ENCODE results near the gene RICTOR. TPM values are rescaled to one million over a fixed set of nuclear protein-coding genes. Genes with fewer than 3 reads are reported as not detected.

RICTOR gene
- total and polyA plus RNA-seq, 2 donors (not counting 3 experiments of a cell fraction or from before 2014, with no cell fraction given), result 9.2 to 38.0 TPM

- no peaks in the 10 kb centered on the region for H3K4me1 ChIP-seq (ENCODE audit: control insufficient read depth, extremely low read depth, insufficient read depth, low read length)
- H2AFZ ChIP-seq (ENCODE audit: low read depth, low read length), result no peak overlapping the region
- H3K36me3 ChIP-seq (ENCODE audit: control insufficient read depth in 2 of 2, extremely low read depth in 1 of 2, insufficient read depth in 2 of 2, low read length in 2 of 2), result peaks cover 7 to 33% of the 10 kb centered on the region in 2 experiments
- no peak overlapping the region for H3K27ac ChIP-seq (ENCODE audit: insufficient read depth, low read depth, low read length)
- H3K9me1 ChIP-seq (replicated peaks; ENCODE audit: control insufficient read depth, extremely low read depth, insufficient read depth, low read length), result no peaks in the 10 kb centered on the region
- ChIA-PET POLR2A (no interaction called here), CTCF (interaction anchor here (0.6 to 2.4 kb wide), 4 partner anchors 12 to 256 kb away, joined by 3 to 5 read pairs (median 4); no protein-coding TSS in a partner anchor)
- no peaks in the 10 kb centered on the region for H3K9me3 ChIP-seq (replicated peaks; ENCODE audit: control insufficient read depth, insufficient read depth, low read length)
- BruUV-seq (replicated peaks), result no TSS peak
- intact Hi-C loops (cut with micrococcal nuclease), result no loop called here
- TF ChIP-seq JUN (IDR thresholded peaks at IDR 0.05; ENCODE audit: borderline replicate concordance, insufficient read depth, insufficient read length, low read depth) (no peak), POLR2A (IDR thresholded peaks at IDR 0.05; ENCODE audit: low read depth, low read length) (no peak), EZH2 (IDR thresholded peaks at IDR 0.05; ENCODE audit: borderline replicate concordance, low read depth, low read length, severe bottlenecking) (no peak), MAX (IDR thresholded peaks at IDR 0.05; ENCODE audit: insufficient read depth, insufficient read length) (no peak), CTCF (IDR thresholded peaks at IDR 0.05; ENCODE audit: extremely low read depth in 1 of 2, insufficient read depth in 1 of 2, low read depth in 1 of 2, low read length in 2 of 2) (no peak), POLR2AphosphoS5 (IDR thresholded peaks at IDR 0.05; ENCODE audit: insufficient read depth, low read depth, low read length) (no peak), FOS (IDR thresholded peaks at IDR 0.05; ENCODE audit: borderline replicate concordance, insufficient read depth, low read length) (no peak), MYC (IDR thresholded peaks at IDR 0.05; ENCODE audit: low read depth, low read length) (no peak), GATA2 (IDR thresholded peaks at IDR 0.05; ENCODE audit: insufficient read depth, insufficient read length, low read depth, low read length) (no peak)
- DNase-seq (ENCODE audit: low read depth, low spot score), result no peak
- H3K4me3 ChIP-seq (replicated peaks in 1 of 3; ENCODE audit: insufficient read depth in 1 of 3, low read depth in 1 of 3, low read length in 3 of 3), result no peak overlapping the region
- H3K9ac ChIP-seq (replicated peaks; ENCODE audit: extremely low read depth, insufficient read depth, low read length), result no peak overlapping the region
- H4K20me1 ChIP-seq (replicated peaks; ENCODE audit: control insufficient read depth, extremely low read depth, insufficient read depth, low read length), result peaks cover 2% of the 10 kb centered on the region
- no peak overlapping the region for H3K4me2 ChIP-seq (ENCODE audit: insufficient read depth, low read length)
- no peak for FAIRE-seq
- H3K79me2 ChIP-seq (ENCODE audit: control insufficient read depth, insufficient read depth, low read length), result no peaks in the 10 kb centered on the region
- no peaks in the 10 kb centered on the region for H3K27me3 ChIP-seq (ENCODE audit: control insufficient read depth in 2 of 2, insufficient read depth in 2 of 2, low read length in 2 of 2)
- dilution Hi-C loops (cut with MboI; ENCODE audit: extremely low pct_ligation_motif_present, low sequenced_read_pairs), result no loop called here
These were observed 112.5 kb downstream of the RICTOR start for GRCh38 chr5:38961691-38962090.
